Effector memory CD4-positive, alpha-beta T cell (primary cell): Measurements from ENCODE around the gene SCAMP2.
"Not testable (repeated sequence)": the region's sequence is repeated elsewhere in the genome, so short reads cannot be mapped to it uniquely, and the experiment has no call there.

Experiments used
- DNase-seq, 3 donors: peaks; one replicate each; pipeline ENCODE4 v3.0.0-alpha.2; 2020
- H3K27ac ChIP-seq: 2 replicates; pipeline ENCODE4 v1.7.0; 2013; ENCODE audit warnings: mild to moderate bottlenecking, low read length, moderate library complexity; ENCODE audit not compliant: insufficient read depth, poor library complexity, severe bottlenecking
- H3K27me3 ChIP-seq: replicated peaks from 2 replicates; pipeline ENCODE4 v1.7.0; 2013; ENCODE audit warnings: mild to moderate bottlenecking, low read length; ENCODE audit not compliant: insufficient read depth, control insufficient read depth, poor library complexity, severe bottlenecking
- H3K36me3 ChIP-seq: 2 replicates; pipeline ENCODE4 v1.7.0; 2013; ENCODE audit warnings: mild to moderate bottlenecking, low read length, moderate library complexity; ENCODE audit not compliant: control insufficient read depth, insufficient read depth
- H3K4me1 ChIP-seq: 2 replicates; pipeline ENCODE4 v1.7.0; 2013; ENCODE audit warnings: low read length, mild to moderate bottlenecking; ENCODE audit not compliant: control insufficient read depth, insufficient read depth, poor library complexity, severe bottlenecking
- H3K4me3 ChIP-seq: 2 replicates; pipeline ENCODE4 v1.7.0; 2013; ENCODE audit warnings: low read length, low read depth, mild to moderate bottlenecking; ENCODE audit not compliant: insufficient read depth, poor library complexity, severe bottlenecking
- H3K9me3 ChIP-seq: 2 replicates; pipeline ENCODE4 v1.7.0; 2013; ENCODE audit warnings: mild to moderate bottlenecking, low read length, moderate library complexity; ENCODE audit not compliant: control insufficient read depth
- total RNA-seq, 3 donors: gene quantifications; one replicate each; lab custom pipeline; 2026; lab: John Stamatoyannopoulos, UW

Gene SCAMP2, protein sequence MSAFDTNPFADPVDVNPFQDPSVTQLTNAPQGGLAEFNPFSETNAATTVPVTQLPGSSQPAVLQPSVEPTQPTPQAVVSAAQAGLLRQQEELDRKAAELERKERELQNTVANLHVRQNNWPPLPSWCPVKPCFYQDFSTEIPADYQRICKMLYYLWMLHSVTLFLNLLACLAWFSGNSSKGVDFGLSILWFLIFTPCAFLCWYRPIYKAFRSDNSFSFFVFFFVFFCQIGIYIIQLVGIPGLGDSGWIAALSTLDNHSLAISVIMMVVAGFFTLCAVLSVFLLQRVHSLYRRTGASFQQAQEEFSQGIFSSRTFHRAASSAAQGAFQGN
- 65.1 to 86.0 (median 73.8) reads per million in 3 donors for total RNA-seq

DNA sequence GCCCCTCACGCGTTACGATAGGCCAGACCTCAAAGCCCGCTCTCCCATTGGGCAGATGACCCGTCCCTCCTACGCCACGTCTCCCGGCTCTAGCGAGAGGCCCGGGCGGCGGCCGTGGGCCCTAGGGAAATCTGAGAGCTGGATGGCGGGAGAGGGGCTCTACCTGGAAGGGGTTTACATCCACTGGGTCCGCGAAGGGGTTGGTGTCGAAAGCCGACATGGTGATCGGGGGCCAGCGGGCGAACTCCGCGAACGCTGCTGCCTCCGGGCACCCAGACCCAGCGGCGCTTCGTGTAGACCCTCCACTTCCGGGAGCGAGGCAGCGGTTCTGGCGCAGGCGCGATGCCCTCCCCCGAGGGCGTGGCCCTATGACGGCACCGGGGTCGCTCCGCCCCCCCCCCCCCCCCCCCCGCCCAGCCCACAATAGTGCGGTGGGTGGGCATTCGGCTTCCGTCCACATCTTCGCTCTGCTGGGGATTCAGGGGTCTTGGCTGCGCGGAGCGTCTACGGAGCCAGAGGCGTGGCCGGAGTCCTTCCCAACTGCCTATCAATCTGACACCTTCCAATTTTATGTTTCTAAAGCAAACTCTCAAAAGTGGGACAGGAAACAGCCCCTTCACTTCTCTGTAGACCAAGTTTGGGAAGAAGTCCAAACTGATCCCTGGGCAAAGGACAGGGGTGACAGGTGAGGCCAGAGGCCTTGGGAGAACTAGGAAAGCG is at the start of gene SCAMP2:
Gene SCAMP2 (minus strand): TSS at position 330 of the 720 bp plus-strand sequence. CDS start 110 bp downstream, at position 220.
- H3K36me3 ChIP-seq, result no peaks in the 10 kb centered on the region
- H3K4me3 ChIP-seq, result peak within 1 kb of the TSS; percentile 67
- peak; percentile 80 to 87 (median 85) for DNase-seq
- no peaks in the 10 kb centered on the region for H3K9me3 ChIP-seq
- H3K27ac ChIP-seq, result peak within 1 kb of the TSS; percentile 94
- H3K4me1 ChIP-seq, result peaks cover 36% of the 10 kb centered on the region
- no peaks in the 10 kb centered on the region for H3K27me3 ChIP-seq

DNA sequence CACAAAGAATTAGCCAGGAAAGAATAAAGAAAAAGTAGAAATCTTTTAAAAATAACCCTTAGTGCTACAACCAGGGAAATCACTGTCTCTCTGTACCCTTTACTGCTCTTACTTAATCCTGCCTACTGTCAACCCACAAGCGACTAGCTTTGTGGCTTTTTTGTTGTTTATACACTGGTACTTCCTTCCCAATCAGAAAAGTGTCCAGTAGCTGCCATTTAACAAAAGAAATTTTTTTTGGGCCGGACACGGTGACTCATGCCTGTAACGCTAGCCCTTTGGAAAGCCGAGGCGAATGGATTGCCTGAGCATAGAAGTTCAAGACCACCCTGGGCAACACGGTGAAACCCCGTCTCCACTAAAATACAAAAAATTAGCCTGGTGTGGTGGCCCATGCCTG is 47.3 kb upstream of the SCAMP2 start:
- Histone ChIP-seq H3K4me3 (no peak overlapping the region), H3K9me3 (no peaks in the 10 kb centered on the region), H3K4me1 (no peaks in the 10 kb centered on the region), H3K27ac (no peak overlapping the region), H3K36me3 (peaks cover 35% of the 10 kb centered on the region), H3K27me3 (no peaks in the 10 kb centered on the region)
- DNase-seq, result no peak

DNA sequence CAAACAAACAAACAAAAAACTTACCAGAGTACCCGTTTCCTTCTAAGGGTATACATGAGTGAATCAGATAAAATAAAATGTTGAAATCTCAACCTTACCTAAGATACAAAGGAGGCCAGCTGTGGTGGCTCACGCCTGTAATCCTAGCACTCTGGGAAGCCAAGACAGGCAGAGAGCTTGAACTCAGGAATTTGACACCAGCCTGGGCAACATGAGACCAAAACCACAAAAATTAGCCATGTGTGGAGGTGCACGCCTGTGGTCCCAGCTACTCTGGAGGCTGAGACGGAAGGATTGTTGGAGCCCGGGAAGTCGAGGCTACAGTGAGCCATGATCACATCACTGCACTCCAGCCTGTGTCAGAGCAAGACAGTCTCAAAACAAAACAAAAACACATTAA is 44.5 kb upstream of the SCAMP2 start:
- DNase-seq, result no peak
- H3K36me3 ChIP-seq, result peaks cover 26% of the 10 kb centered on the region
- no peaks in the 10 kb centered on the region for H3K9me3 ChIP-seq
- no peak overlapping the region for H3K27ac ChIP-seq
- no peaks in the 10 kb centered on the region for H3K4me1 ChIP-seq
- H3K4me3 ChIP-seq, result no peak overlapping the region
- no peaks in the 10 kb centered on the region for H3K27me3 ChIP-seq

DNA sequence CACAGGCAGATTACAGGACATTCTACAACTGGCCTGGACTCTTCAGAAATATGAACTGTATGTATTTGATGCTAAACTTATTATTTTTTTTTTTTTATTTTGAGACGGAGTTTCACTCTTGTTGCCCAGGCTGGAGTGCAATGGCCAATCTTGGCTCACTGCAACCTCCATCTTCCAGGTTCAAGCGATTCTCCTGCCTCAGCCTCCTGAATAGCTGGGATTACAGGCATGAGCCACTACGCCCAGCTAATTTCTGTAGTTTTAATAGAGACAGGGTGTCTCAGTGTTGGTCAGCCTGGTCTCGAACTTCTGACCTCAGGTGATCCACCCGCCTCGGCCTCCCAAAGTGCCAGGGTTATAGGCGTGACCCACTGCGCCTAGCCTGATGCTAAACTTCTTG is 40.6 kb upstream of the SCAMP2 start:
- H3K4me1 ChIP-seq, H3K27ac ChIP-seq, H3K9me3 ChIP-seq, H3K27me3 ChIP-seq, H3K4me3 ChIP-seq, DNase-seq: not testable (repeated sequence)
- peaks cover 14% of the 10 kb centered on the region for H3K36me3 ChIP-seq

DNA sequence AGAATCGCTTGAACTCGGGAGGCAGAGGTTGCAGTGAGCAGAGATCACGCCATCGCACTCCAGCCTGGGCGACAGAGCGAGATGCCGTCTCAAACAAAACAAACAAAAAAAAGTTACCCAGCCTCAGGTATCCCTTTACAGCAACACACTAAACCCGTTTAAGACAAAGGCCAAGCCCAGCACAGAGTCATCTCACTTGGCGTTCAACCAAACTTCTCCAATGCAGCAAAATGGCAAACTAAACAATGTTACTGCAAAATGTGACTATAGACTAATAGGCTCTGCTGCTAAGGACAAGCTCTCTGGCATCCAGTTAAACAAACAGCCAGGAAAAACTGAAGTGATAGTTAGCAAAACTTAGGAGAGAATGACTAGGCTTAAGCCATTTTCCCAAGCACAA is 39.9 kb upstream of the SCAMP2 start:
- no peaks in the 10 kb centered on the region for H3K9me3 ChIP-seq
- H3K4me3 ChIP-seq, result no peak overlapping the region
- no peaks in the 10 kb centered on the region for H3K27me3 ChIP-seq
- no peak for DNase-seq
- H3K36me3 ChIP-seq, result peaks cover 13% of the 10 kb centered on the region
- H3K27ac ChIP-seq, result no peak overlapping the region
- H3K4me1 ChIP-seq, result no peaks in the 10 kb centered on the region

DNA sequence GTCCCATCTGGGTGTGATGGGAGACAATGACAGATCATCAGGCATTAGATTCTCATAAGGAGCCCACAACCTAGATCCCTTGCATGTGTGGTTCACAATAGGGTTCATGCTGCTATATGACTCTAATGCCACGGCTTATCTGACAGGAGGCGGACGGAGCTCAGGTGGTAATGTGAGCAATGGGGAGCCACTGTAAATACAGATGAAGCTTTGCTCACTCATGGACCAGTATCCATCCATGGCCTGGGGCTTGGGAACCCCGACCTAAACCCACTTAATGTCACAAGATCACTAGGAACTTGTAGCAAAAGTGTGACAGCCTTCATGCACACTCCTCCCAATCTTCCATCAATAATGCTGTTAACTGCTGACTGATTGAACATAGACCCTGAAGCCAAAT is 35.5 kb upstream of the SCAMP2 start:
- DNase-seq, result no peak
- Histone ChIP-seq H3K4me1 (peaks cover 15% of the 10 kb centered on the region), H3K4me3 (no peak overlapping the region), H3K27me3 (no peaks in the 10 kb centered on the region), H3K36me3 (no peaks in the 10 kb centered on the region), H3K9me3 (no peaks in the 10 kb centered on the region), H3K27ac (no peak overlapping the region)

DNA sequence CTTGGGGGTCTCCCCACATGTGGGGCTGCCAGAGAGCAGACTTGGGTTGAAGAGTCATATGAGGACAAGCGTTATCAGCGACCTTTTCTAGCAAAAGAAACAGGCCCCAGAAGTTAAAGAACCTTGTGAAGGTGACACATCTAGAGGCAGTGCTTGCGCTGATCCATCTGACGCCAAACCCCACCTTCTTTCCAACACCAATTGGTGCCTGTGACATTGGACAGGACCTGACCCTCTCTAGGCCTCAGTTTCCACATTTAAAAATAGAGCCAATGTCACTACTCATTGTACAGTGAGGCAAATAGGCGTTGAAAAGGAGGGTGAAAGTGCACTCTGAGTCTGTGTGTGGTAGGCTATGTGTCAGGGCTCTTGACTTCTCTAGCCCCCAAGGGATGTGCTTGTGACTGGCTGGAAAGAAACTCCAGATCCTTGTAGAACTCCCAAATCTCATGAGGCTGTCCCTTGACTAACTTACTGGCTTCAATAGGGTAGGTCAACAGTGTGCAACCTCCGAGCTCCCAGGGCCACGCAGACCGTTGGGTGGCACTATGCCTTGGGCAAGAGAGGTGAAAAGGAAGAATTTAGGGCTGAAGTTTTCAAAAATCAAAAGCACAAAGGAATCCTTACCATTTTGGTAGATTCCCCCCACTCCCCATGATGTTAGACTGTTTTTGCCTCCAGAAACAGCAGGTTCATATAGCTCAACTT is 34.2 kb upstream of the SCAMP2 start:
- no peak for DNase-seq
- H3K27me3 ChIP-seq, result no peaks in the 10 kb centered on the region
- H3K36me3 ChIP-seq, result no peaks in the 10 kb centered on the region
- H3K4me3 ChIP-seq, result peak overlapping the region; percentile 96
- H3K9me3 ChIP-seq, result no peaks in the 10 kb centered on the region
- H3K27ac ChIP-seq, result peak overlapping the region; percentile 84
- H3K4me1 ChIP-seq, result peaks cover 15% of the 10 kb centered on the region

DNA sequence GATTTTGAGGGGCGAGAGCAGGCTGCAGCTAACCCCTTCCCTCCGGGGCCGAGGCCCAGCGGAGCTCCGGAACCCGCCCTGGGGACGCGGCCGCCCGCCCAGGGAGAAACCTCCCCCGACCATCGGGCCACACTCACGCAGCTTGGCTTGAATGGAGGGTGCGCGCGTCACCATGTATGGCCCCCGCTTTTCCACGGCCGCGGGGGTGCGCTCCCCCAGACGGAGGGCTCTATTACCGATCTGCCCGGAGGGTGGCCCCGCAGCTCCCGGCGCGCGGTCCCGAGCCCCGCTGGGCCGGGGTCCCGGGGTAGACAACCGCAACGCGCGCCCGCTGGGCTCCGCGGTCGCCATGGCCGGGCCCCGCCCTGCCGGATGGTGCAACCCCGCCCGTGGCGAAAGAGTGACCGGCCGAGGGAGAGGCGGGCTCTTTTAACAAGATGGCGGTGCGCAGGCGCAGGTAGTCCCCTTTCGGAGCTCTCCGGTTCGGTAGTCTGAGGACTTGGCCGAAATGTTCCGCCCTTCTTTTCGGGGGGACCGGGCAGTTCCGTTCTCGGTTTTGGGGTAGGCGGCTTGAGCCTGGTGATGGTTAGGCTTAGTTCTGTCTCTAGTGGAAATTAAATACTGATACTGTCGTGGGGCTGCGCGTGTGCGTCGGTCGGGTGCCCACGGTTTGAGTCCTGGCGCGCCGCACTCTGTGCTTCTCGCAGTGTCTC is 33.4 kb upstream of the SCAMP2 start, which contains the start of gene FAM219B:
Gene FAM219B (minus strand): TSS at position 402 of the 713 bp plus-strand sequence. CDS start 51 bp downstream, at position 351.
- H3K4me1 ChIP-seq, result peaks cover 19% of the 10 kb centered on the region
- H3K9me3 ChIP-seq, result no peaks in the 10 kb centered on the region
- H3K4me3 ChIP-seq, result peak within 1 kb of the TSS; percentile 96
- H3K27me3 ChIP-seq, result no peaks in the 10 kb centered on the region
- peak within 1 kb of the TSS; percentile 84 for H3K27ac ChIP-seq
- no peaks in the 10 kb centered on the region for H3K36me3 ChIP-seq
- DNase-seq, result peak; percentile 50 to 72 (median 57)

DNA sequence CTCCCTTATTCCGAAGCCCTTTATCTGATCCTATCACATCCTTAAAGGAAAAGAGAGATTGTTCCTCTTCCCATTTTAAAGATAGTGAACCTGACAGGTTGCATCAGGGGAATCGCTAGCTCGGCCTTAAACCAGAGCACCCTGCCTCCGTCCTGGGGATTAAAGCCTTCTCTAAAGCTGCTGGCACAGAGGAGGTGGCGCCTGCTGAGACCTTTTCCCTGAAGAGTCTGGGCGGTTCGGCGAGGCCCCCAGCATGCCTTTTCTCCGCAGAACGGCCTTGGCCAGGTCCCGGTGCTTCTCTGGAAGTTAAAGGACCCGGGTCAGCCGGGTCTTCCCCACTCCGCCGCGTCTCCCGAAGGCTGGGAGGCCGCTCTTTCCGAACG is 32.9 kb upstream of the SCAMP2 start:
- Histone ChIP-seq H3K27ac (peak overlapping the region; percentile 84), H3K4me1 (peaks cover 24% of the 10 kb centered on the region), H3K4me3 (peak overlapping the region; percentile 96), H3K36me3 (no peaks in the 10 kb centered on the region), H3K27me3 (no peaks in the 10 kb centered on the region), H3K9me3 (no peaks in the 10 kb centered on the region)
- no peak for DNase-seq
